Heart right ventricle (tissue), 16 donors: ENCODE measurements around the gene KDM2A. TPM values are rescaled to one million over a fixed set of nuclear protein-coding genes. Genes with fewer than 3 reads are reported as not detected.

Source experiments
- ATAC-seq, 8 donors: fragments of 200-7000 bp; cut with Tn5 transposase; one replicate each; pipeline ENCODE4 v1.9.1; 2020; ENCODE audit warnings: mild to moderate bottlenecking in 8 of 8, moderate library complexity in 8 of 8, moderate number of reproducible peaks in 1 of 8
- DNase-seq, 2 donors: peaks; one replicate each; pipeline ENCODE4 v3.0.0-alpha.2; 2020
- H3K27ac ChIP-seq, 10 donors: fragments of 200-600 bp; sonication (generic) in 2 of 10; one replicate each; pipeline versions ENCODE4 v1.5.0 to v1.8.0; 2020 to 2022; ENCODE audit warnings: mild to moderate bottlenecking in 3 of 10
- H3K27me3 ChIP-seq, 7 donors: fragments of 200-600 bp; one replicate each; pipeline ENCODE4 v1.8.0; 2021 to 2022; ENCODE audit warnings: mild to moderate bottlenecking in 2 of 7
- H3K36me3 ChIP-seq, 9 donors: fragments of 200-600 bp; sonication (generic) in 1 of 9; one replicate each; pipeline versions ENCODE4 v1.5.0 to v1.8.0; 2020 to 2022; ENCODE audit warnings: mild to moderate bottlenecking in 2 of 9
- H3K4me1 ChIP-seq, 9 donors: fragments of 200-600 bp; sonication (generic) in 1 of 9; one replicate each; pipeline versions ENCODE4 v1.5.0 to v1.8.0; 2020 to 2022; ENCODE audit warnings: mild to moderate bottlenecking in 4 of 9
- H3K4me3 ChIP-seq, 10 donors: fragments of 200-600 bp; sonication (generic) in 2 of 10; one replicate each; pipeline versions ENCODE4 v1.5.0 to v1.8.0; 2020 to 2022; ENCODE audit warnings: mild to moderate bottlenecking in 7 of 10, moderate library complexity in 2 of 10
- H3K9me3 ChIP-seq, 11 donors: fragments of 200-600 bp in 10 of 11; sonication (generic) in 2 of 11; one replicate each; pipeline versions ENCODE4 v1.5.0 to v1.8.0; 2013 to 2022; ENCODE audit warnings: mild to moderate bottlenecking in 2 of 11, control low read depth in 1 of 11, moderate library complexity in 1 of 11
- CTCF ChIP-seq, 9 donors: fragments of 200-600 bp; sonication (generic) in 2 of 9; IDR thresholded peaks; one replicate each; pipeline versions ENCODE4 v1.5.0 to v1.8.0; 2021 to 2022; ENCODE audit warnings: antibody characterized with exemption in 9 of 9, mild to moderate bottlenecking in 5 of 9, moderate library complexity in 1 of 9
- WGBS, 2 donors: extraction: QIAGEN DNeasy Blood & Tissue Kit; methylation state at CpG; one replicate each; pipeline ENCODE4 v1.1.7; 2013; ENCODE audit warnings: inconsistent platforms in 1 of 2; 5-methylcytosine and 5-hydroxymethylcytosine counted together
- intact Hi-C, 10 donors: fragments of 100-400 bp; cut with DNase I; formaldehyde crosslinking; loops; one replicate each; pipeline versions ENCODE4 v1.11.1 to v1.14.2; 2022
- polyA plus RNA-seq, 2 donors: library from polyadenylated mRNA; stranded (reverse); fragments of 200-250 nt; gene quantifications; one replicate each; pipeline ENCODE4 v1.2.3, GENCODE V29; 2013
- total RNA-seq, 10 donors: library from RNA; stranded (reverse); fragmentation: NEBNext Ultra II Directional in 3 of 10; extraction: Animal tissue kit (Norgen Biotek cat#: 25700) in 3 of 10; gene quantifications; one replicate each; pipeline versions ENCODE4 v1.2.1 to v1.2.4, GENCODE V29; 2021 to 2023
- donor health status: Arrhythmogenic right ventricular cardiomyopathy.
- donor health status: ischemic (EF 13 %, LVEDD 7.1; RV severe dilation, severe dysfunction).
- donor health status: healthy with polysubstance abuse.
- donor health status: DM: no; HTN: yes; CAD: no.
- donor health status: DM: no; HTN: no; CAD: no.
- donor health status: ischemic (EF 25% LVEDD 6.9; RV normal size, moderate dysfunction).
- donor health status: ischemic (EF 25% LVEDD 5.7; RV mildly dilated, moderate dysfunction).
- donor health status: healthy.
- donor health status: DM: yes; HTN: yes; CAD: no.
- donor health status: Ischemic cardiomyopathy.
- donor health status: ischemic (EF 35%, LVEDD 5.7; RV mildly dilated, moderate dysfunction).
- donor health status: nonischemic (EF 11% LVEDD 7.7; RV severe dilation, severe dysfunction).
- donor health status: DM: yes; HTN: yes; CAD: no.
- donor health status: PGD.
- donor health status: ischemic (EF 29% LVEDD 5.4; RV normal size, mild dysfunction).
- donor health status: nonischemic (EF 23%, LVEDD 6.1; RV moderate dilation, normal function).

KDM2A gene
- total and polyA plus RNA-seq, 12 donors = 16.5 to 45.7 (median 37.1) TPM

- peaks cover 0 to 64% (median 10%) of the 10 kb centered on the region in 9 donors for H3K36me3 ChIP-seq
- ATAC-seq (no peak), DNase-seq (no peak)
- no peak overlapping the region for H3K4me3 ChIP-seq
- peaks cover 0 to 8% (median 3%) of the 10 kb centered on the region in 9 donors for H3K4me1 ChIP-seq
- no peaks in the 10 kb centered on the region for H3K9me3 ChIP-seq
- no peak for TF ChIP-seq CTCF (IDR thresholded peaks at IDR 0.05)
- intact Hi-C loops = no loop called here
- no peaks in the 10 kb centered on the region for H3K27me3 ChIP-seq
- WGBS, 2 donors = 97 to 99% methylated on average over 2 of the region's 2 CpGs
- H3K27ac ChIP-seq = no peak overlapping the region
These were observed 35.7 kb downstream of the KDM2A start for GRCh38 chr11:67154726-67155125.

- Histone ChIP-seq H3K4me1 (peaks cover 0 to 29% (median 16%) of the 10 kb centered on the region in 9 donors), H3K27me3 (no peaks in the 10 kb centered on the region), H3K27ac (no peak overlapping the region), H3K4me3 (no peak overlapping the region), H3K9me3 (no peaks in the 10 kb centered on the region), H3K36me3 (peaks cover 0 to 35% (median 0%) of the 10 kb centered on the region in 9 donors)
- intact Hi-C loops = no loop called here
- no peak for DNase-seq
- whole genome bisulfite sequencing, 2 donors = 95 to 100% methylated on average over 4 of the region's 4 CpGs
- no peak for ATAC-seq
- no peak for TF ChIP-seq CTCF (IDR thresholded peaks at IDR 0.05)
These were observed 38.6 kb downstream of the KDM2A start for GRCh38 chr11:67157691-67158090.

GRCh38 chr11:67158221-67158620 lies 39.2 kb downstream of the KDM2A start:
- DNase-seq = no peak
- peaks cover 0 to 29% (median 16%) of the 10 kb centered on the region in 9 donors for H3K4me1 ChIP-seq
- intact Hi-C loops = no loop called here
- no peak overlapping the region for H3K27ac ChIP-seq
- TF ChIP-seq CTCF (IDR thresholded peaks at IDR 0.05) = no peak
- H3K9me3 ChIP-seq = no peaks in the 10 kb centered on the region
- no peaks in the 10 kb centered on the region for H3K27me3 ChIP-seq
- peaks cover 0 to 30% (median 0%) of the 10 kb centered on the region in 9 donors for H3K36me3 ChIP-seq
- H3K4me3 ChIP-seq = no peak overlapping the region
- 91 to 93% methylated on average over 2 of the region's 2 CpGs for WGBS, 2 donors
- no peak for ATAC-seq

- ATAC-seq = no peak
- H3K9me3 ChIP-seq = no peaks in the 10 kb centered on the region
- no peak for TF ChIP-seq CTCF (IDR thresholded peaks at IDR 0.05)
- H3K4me1 ChIP-seq = peaks cover 0 to 29% (median 12%) of the 10 kb centered on the region in 9 donors
- H3K36me3 ChIP-seq = peaks cover 0 to 14% (median 0%) of the 10 kb centered on the region in 9 donors
- DNase-seq = no peak
- no peaks in the 10 kb centered on the region for H3K27me3 ChIP-seq
- 57 to 62% methylated on average over 2 of the region's 2 CpGs for WGBS, 2 donors
- no peak overlapping the region for H3K4me3 ChIP-seq
- intact Hi-C loops = loop anchor here in 2 of 10 donors (10.0 kb wide), 1 partner anchor 75 kb away; no protein-coding TSS in a partner anchor
- no peak overlapping the region for H3K27ac ChIP-seq
These were observed 41.0 kb downstream of the KDM2A start for GRCh38 chr11:67160045-67160444.
